Measurements from ENCODE around the gene MST1. TPM values are rescaled to one million over a fixed set of nuclear protein-coding genes. Genes with fewer than 3 reads are reported as not detected.

MST1 gene
- total RNA-seq, 1 experiment from 2014 or later: 1.7 TPM

- no peak for TF ChIP-seq CTCF (conservative IDR thresholded peaks at IDR 0.05; ENCODE audit: low read depth, low read length)
- no peak for TF ChIP-seq EZH2 (IDR thresholded peaks at IDR 0.05; ENCODE audit: low read length, unreplicated experiment)
- no peak for TF ChIP-seq EZH2phosphoT487 (IDR thresholded peaks at IDR 0.05; ENCODE audit: borderline replicate concordance, low read length)
- ChIA-PET POLR2A (ENCODE audit: unreplicated experiment) (no interaction called here), CTCF (interaction anchor here (0.6 kb wide), 1 partner anchor 168 kb away, joined by 3 read pairs; no protein-coding TSS in a partner anchor)
- no peak for DNase-seq
- Histone ChIP-seq H3K9me2 (replicated peaks; ENCODE audit: low read length) (no peaks in the 10 kb centered on the region), H3K9me3 (ENCODE audit: low read length) (no peaks in the 10 kb centered on the region), H3K79me2 (ENCODE audit: low read length) (no peaks in the 10 kb centered on the region), H4K20me1 (ENCODE audit: low read length) (no peaks in the 10 kb centered on the region), H3K27me3 (ENCODE audit: low read length) (no peaks in the 10 kb centered on the region), H3K27ac (ENCODE audit: low read length) (no peak overlapping the region), H3K4me1 (ENCODE audit: insufficient read depth, low read length) (no peaks in the 10 kb centered on the region), H3F3A (ENCODE audit: low read length, unreplicated experiment) (no peaks in the 10 kb centered on the region), H3K4me2 (ENCODE audit: low read length) (no peak overlapping the region), H2AFZ (ENCODE audit: low read length) (no peak overlapping the region), H3K9ac (ENCODE audit: low read length) (no peak overlapping the region), H3K36me3 (ENCODE audit: low read depth, low read length) (peaks cover 10% of the 10 kb centered on the region; the same call in 1 of the 2 replicates), H3K4me3 (ENCODE audit: low read length) (no peak overlapping the region)
- intact Hi-C loops (cut with micrococcal nuclease): no loop called here
- BruUV-seq (replicated peaks): no TSS peak
- no peak for ATAC-seq
Measured at GRCh38 chr3:49705390-49705960, 16.2 kb upstream of the MST1 start.

- H3K36me3 ChIP-seq (ENCODE audit: low read depth, low read length): peaks cover 10% of the 10 kb centered on the region; the same call in 1 of the 2 replicates
- H3K4me3 ChIP-seq (ENCODE audit: low read length): no peak overlapping the region
- POLR2A ChIA-PET (ENCODE audit: unreplicated experiment): no interaction called here
- no peak overlapping the region for H3K4me2 ChIP-seq (ENCODE audit: low read length)
- H3K9ac ChIP-seq (ENCODE audit: low read length): no peak overlapping the region
- CTCF ChIA-PET: no interaction called here
- H3K27ac ChIP-seq (ENCODE audit: low read length): no peak overlapping the region
- no peak for DNase-seq
- H3K9me3 ChIP-seq (ENCODE audit: low read length): no peaks in the 10 kb centered on the region
- H4K20me1 ChIP-seq (ENCODE audit: low read length): no peaks in the 10 kb centered on the region
- H3K4me1 ChIP-seq (ENCODE audit: insufficient read depth, low read length): no peaks in the 10 kb centered on the region
- ATAC-seq: no peak
- H3K27me3 ChIP-seq (ENCODE audit: low read length): no peaks in the 10 kb centered on the region
- H3K79me2 ChIP-seq (ENCODE audit: low read length): no peaks in the 10 kb centered on the region
- no peaks in the 10 kb centered on the region for H3F3A ChIP-seq (ENCODE audit: low read length, unreplicated experiment)
- intact Hi-C loops (cut with micrococcal nuclease): no loop called here
- no TSS peak for BruUV-seq (replicated peaks)
- H2AFZ ChIP-seq (ENCODE audit: low read length): no peak overlapping the region
- H3K9me2 ChIP-seq (replicated peaks; ENCODE audit: low read length): no peaks in the 10 kb centered on the region
- no peak for TF ChIP-seq EZH2 (IDR thresholded peaks at IDR 0.05; ENCODE audit: low read length, unreplicated experiment)
- TF ChIP-seq CTCF (conservative IDR thresholded peaks at IDR 0.05; ENCODE audit: low read depth, low read length): no peak
- TF ChIP-seq EZH2phosphoT487 (IDR thresholded peaks at IDR 0.05; ENCODE audit: borderline replicate concordance, low read length): no peak
Measured at GRCh38 chr3:49704629-49705028, 15.4 kb upstream of the MST1 start.

- Histone ChIP-seq H3K4me3 (ENCODE audit: low read length) (no peak overlapping the region), H3K9ac (ENCODE audit: low read length) (no peak overlapping the region), H3K27ac (ENCODE audit: low read length) (no peak overlapping the region), H3K27me3 (ENCODE audit: low read length) (no peaks in the 10 kb centered on the region), H3K9me3 (ENCODE audit: low read length) (no peaks in the 10 kb centered on the region), H3K79me2 (ENCODE audit: low read length) (no peaks in the 10 kb centered on the region), H3K4me2 (ENCODE audit: low read length) (no peak overlapping the region), H3K4me1 (ENCODE audit: insufficient read depth, low read length) (no peaks in the 10 kb centered on the region), H4K20me1 (ENCODE audit: low read length) (no peaks in the 10 kb centered on the region), H3K36me3 (ENCODE audit: low read depth, low read length) (peaks cover 10% of the 10 kb centered on the region; the same call in 1 of the 2 replicates), H3F3A (ENCODE audit: low read length, unreplicated experiment) (no peaks in the 10 kb centered on the region), H3K9me2 (replicated peaks; ENCODE audit: low read length) (no peaks in the 10 kb centered on the region), H2AFZ (ENCODE audit: low read length) (no peak overlapping the region)
- TF ChIP-seq EZH2phosphoT487 (IDR thresholded peaks at IDR 0.05; ENCODE audit: borderline replicate concordance, low read length) (no peak), EZH2 (IDR thresholded peaks at IDR 0.05; ENCODE audit: low read length, unreplicated experiment) (no peak), CTCF (conservative IDR thresholded peaks at IDR 0.05; ENCODE audit: low read depth, low read length) (no peak)
- ATAC-seq: no peak
- DNase-seq: no peak
- CTCF ChIA-PET: interaction anchor here (0.6 kb wide), 1 partner anchor 234 kb away, joined by 10 read pairs; the partner anchor contains the start of gene DAG1
- POLR2A ChIA-PET (ENCODE audit: unreplicated experiment): no interaction called here
- intact Hi-C loops (cut with micrococcal nuclease): loop anchor here (1.0 kb wide), 3 partner anchors 98 to 202 kb away; no protein-coding TSS in a partner anchor
- no TSS peak for BruUV-seq (replicated peaks)
Measured at GRCh38 chr3:49703956-49704355, 14.7 kb upstream of the MST1 start.
